ENCODE results near the gene TMEM106A.
A peak's percentile ranks its signal among the peaks of the same experiment; 100 is the strongest.

DNA sequence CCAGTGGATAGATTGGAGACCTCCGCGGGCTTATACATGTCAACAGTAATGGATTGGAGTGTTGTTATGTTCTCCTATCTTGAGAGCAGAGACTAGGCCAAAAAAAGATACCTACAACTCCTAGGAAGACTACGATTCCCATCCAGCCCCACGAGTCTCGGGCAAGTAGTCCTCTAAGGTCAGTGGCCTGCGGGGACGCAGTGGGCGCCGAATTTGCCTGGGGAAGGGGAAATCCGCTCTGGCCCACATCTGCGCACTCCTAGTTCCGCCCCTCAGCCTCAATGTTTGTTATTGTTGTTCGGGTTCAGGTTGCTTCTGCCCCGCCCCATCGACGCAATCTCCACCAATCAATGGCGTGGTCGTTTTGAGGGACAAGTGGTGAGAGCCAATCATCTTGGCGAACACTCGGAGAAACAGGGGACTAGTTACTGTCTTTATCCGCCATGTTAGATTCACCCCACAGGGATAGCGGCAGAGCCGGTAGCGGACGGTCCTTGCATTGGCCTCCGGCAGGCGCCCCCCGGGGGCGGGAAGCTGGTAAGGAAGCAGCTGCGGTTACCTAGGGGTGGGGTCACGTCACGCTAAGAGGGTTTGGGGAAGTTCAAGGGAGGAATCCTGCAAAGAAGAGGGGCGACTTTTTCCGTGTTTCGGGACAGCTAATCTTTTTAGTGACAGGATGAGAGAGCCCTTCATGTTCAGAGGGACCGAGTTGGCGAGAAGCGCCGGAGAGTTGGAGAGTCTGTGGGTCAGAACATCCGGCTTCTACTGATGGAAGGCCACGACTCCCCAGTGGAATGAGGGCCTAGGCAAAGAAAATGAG, 40.7 kb upstream of the TMEM106A start, which contains the start of gene NBR1:
- TF ChIP-seq, protein P1, sequence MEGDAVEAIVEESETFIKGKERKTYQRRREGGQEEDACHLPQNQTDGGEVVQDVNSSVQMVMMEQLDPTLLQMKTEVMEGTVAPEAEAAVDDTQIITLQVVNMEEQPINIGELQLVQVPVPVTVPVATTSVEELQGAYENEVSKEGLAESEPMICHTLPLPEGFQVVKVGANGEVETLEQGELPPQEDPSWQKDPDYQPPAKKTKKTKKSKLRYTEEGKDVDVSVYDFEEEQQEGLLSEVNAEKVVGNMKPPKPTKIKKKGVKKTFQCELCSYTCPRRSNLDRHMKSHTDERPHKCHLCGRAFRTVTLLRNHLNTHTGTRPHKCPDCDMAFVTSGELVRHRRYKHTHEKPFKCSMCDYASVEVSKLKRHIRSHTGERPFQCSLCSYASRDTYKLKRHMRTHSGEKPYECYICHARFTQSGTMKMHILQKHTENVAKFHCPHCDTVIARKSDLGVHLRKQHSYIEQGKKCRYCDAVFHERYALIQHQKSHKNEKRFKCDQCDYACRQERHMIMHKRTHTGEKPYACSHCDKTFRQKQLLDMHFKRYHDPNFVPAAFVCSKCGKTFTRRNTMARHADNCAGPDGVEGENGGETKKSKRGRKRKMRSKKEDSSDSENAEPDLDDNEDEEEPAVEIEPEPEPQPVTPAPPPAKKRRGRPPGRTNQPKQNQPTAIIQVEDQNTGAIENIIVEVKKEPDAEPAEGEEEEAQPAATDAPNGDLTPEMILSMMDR (conservative IDR thresholded peaks at IDR 0.05; ENCODE audit: low read length): peak; percentile 66
- TF ChIP-seq EZH2phosphoT487 (IDR thresholded peaks at IDR 0.05; ENCODE audit: borderline replicate concordance, low read depth, low read length): no peak
